Osteoblast (primary cell): ENCODE results near the gene FNIP2. TPM values are rescaled to one million over a fixed set of nuclear protein-coding genes. Genes with fewer than 3 reads are reported as not detected.

Source experiments
- DNase-seq: peaks from one replicate; pipeline ENCODE4 v3.0.0; 2011; ENCODE audit warnings: low spot score, mixed read lengths; ENCODE audit not compliant: insufficient read length; ENCODE audit errors: missing footprints
- H2AFZ ChIP-seq: 2 replicates; pipeline ENCODE4 v1.6.0; 2011; ENCODE audit warnings: mild to moderate bottlenecking, low read length
- H3K27ac ChIP-seq: 2 replicates; pipeline ENCODE4 v1.5.1; 2011; ENCODE audit warnings: mild to moderate bottlenecking, low read depth, low read length, moderate library complexity
- H3K27me3 ChIP-seq: 2 replicates; pipeline ENCODE4 v1.6.0; 2012; ENCODE audit warnings: mild to moderate bottlenecking, control low read depth, inconsistent platforms, low read length, moderate library complexity; ENCODE audit not compliant: insufficient read depth
- H3K36me3 ChIP-seq: 2 replicates; pipeline ENCODE4 v1.5.1; 2011; ENCODE audit warnings: mild to moderate bottlenecking, low read length, control low read depth, moderate library complexity; ENCODE audit not compliant: insufficient read depth
- H3K4me1 ChIP-seq: 2 replicates; pipeline ENCODE4 v1.5.1; 2011; ENCODE audit warnings: mild to moderate bottlenecking, low read length, control low read depth, moderate library complexity; ENCODE audit not compliant: insufficient read depth
- H3K4me2 ChIP-seq: 2 replicates; pipeline ENCODE4 v1.6.0; 2011; ENCODE audit warnings: mild to moderate bottlenecking, low read length; ENCODE audit not compliant: insufficient read depth
- H3K4me3 ChIP-seq: fragments of 200-600 bp; sonication (generic); 3 replicates; pipeline ENCODE4 v1.5.1; 2012; ENCODE audit warnings: mild to moderate bottlenecking, low read length, inconsistent platforms; ENCODE audit not compliant: insufficient read depth
- H3K79me2 ChIP-seq: 2 replicates; pipeline ENCODE4 v1.6.0; 2012; ENCODE audit warnings: mild to moderate bottlenecking, low read length, control low read depth, inconsistent platforms; ENCODE audit not compliant: insufficient read depth
- H3K9me3 ChIP-seq: 2 replicates; pipeline ENCODE4 v1.5.1; 2011; ENCODE audit warnings: low read depth, low read length, control low read depth
- H4K20me1 ChIP-seq: 2 replicates; pipeline ENCODE4 v1.6.0; 2012; ENCODE audit warnings: mild to moderate bottlenecking, low read length, control low read depth; ENCODE audit not compliant: insufficient read depth
- total RNA-seq: library from RNA; depleted of rRNA; stranded (reverse); fragments of >200 nt; gene quantifications from 2 replicates; pipeline ENCODE4 v1.2.3, GENCODE V29; 2012
- TF ChIP-seq, protein P1 (sequence below): IDR thresholded peaks from 2 replicates; pipeline ENCODE4 v1.5.1; 2011; ENCODE audit warnings: mild to moderate bottlenecking, low read depth, low read length, moderate library complexity; ENCODE audit errors: extremely low read depth

Gene FNIP2
- total RNA-seq, 1 donor: 78.9 TPM

GRCh38 chr4:158801677-158802076, 32.9 kb downstream of the FNIP2 start:
- Histone ChIP-seq H3K79me2 (peaks cover 96% of the 10 kb centered on the region), H4K20me1 (peaks cover 17% of the 10 kb centered on the region)
- TF ChIP-seq, protein P1, sequence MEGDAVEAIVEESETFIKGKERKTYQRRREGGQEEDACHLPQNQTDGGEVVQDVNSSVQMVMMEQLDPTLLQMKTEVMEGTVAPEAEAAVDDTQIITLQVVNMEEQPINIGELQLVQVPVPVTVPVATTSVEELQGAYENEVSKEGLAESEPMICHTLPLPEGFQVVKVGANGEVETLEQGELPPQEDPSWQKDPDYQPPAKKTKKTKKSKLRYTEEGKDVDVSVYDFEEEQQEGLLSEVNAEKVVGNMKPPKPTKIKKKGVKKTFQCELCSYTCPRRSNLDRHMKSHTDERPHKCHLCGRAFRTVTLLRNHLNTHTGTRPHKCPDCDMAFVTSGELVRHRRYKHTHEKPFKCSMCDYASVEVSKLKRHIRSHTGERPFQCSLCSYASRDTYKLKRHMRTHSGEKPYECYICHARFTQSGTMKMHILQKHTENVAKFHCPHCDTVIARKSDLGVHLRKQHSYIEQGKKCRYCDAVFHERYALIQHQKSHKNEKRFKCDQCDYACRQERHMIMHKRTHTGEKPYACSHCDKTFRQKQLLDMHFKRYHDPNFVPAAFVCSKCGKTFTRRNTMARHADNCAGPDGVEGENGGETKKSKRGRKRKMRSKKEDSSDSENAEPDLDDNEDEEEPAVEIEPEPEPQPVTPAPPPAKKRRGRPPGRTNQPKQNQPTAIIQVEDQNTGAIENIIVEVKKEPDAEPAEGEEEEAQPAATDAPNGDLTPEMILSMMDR: no peak

DNA sequence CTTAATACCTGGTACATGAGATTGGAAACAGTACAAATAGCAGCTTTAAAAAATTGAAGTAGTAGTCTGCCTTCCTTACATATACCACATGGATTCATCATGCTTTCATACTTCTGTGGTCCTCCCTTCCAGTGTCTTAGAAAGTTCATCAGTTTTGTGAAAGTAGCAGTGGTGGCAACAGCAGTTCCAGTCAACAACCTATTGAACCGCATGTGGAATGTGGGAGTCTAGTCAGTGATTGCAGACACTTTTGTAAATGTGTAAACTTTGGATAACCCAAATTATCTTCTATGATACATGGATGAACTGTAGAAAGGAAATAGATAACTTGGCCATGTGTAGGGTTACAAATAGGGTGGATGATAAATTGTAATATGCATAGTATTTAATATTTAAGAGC, 34.1 kb downstream of the FNIP2 start:
- H3K4me1 ChIP-seq: no peaks in the 10 kb centered on the region
- peaks cover 17% of the 10 kb centered on the region for H4K20me1 ChIP-seq
- peaks cover 93% of the 10 kb centered on the region for H3K79me2 ChIP-seq

More at GRCh38 chr4:158801677-158802076, 32.9 kb downstream of the FNIP2 start:
- no peaks in the 10 kb centered on the region for H3K4me1 ChIP-seq
- no peak overlapping the region for H2AFZ ChIP-seq
- H3K27me3 ChIP-seq: no peaks in the 10 kb centered on the region
- H3K27ac ChIP-seq: no peak overlapping the region
- H3K4me2 ChIP-seq: no peak overlapping the region
- H3K36me3 ChIP-seq: no peaks in the 10 kb centered on the region
- DNase-seq: no peak
- no peaks in the 10 kb centered on the region for H3K9me3 ChIP-seq
- H3K4me3 ChIP-seq: no peak overlapping the region

DNA sequence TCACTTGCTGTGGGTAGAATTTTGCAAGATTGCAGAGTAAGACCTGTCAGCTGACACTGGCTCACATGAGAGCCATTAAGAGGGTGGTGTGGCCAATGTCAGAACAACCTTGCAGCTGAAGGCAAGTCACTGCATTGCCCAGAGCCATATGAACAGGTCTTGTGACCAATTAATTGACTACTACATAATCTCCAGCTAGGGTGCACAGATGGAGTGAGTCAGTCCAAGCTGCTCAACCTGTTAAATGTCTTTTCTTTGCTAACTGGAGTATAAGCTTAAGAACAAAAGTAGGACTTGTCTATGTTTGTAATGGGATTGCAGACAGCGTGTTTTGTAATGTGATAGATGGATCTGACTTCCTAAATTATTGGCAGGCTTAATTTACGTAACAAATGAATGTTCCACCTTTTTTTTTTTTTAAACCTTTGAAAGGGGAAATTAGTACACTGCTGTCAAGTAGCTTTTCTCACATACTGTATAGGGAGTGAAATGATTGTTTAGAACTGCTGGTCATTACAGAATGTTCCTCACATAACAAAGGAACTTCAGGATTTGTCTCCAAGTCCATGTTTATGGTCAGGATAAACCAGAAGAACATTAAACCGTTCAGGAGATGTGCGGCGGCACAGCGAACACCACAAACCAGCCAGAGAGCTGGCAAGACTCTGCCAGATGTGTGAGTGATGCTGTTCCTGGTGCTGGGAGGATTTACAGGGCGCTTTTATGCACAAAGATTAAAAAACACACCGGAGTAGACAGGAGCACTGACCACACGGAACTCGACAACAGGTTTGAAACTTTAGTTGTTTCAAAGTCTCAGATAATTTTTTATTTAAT, 37.0 kb downstream of the FNIP2 start:
- no peak for DNase-seq
- Histone ChIP-seq H3K4me3 (no peak overlapping the region), H3K27me3 (no peaks in the 10 kb centered on the region), H4K20me1 (peaks cover 17% of the 10 kb centered on the region), H2AFZ (no peak overlapping the region), H3K9me3 (no peaks in the 10 kb centered on the region), H3K79me2 (peaks cover 77% of the 10 kb centered on the region), H3K4me2 (no peak overlapping the region), H3K27ac (no peak overlapping the region), H3K4me1 (peaks cover 20% of the 10 kb centered on the region), H3K36me3 (no peaks in the 10 kb centered on the region)
- TF ChIP-seq, protein P1: no peak

More for the DNA sequence above, 34.1 kb downstream of the FNIP2 start:
- H3K4me3 ChIP-seq: no peak overlapping the region
- no peaks in the 10 kb centered on the region for H3K36me3 ChIP-seq
- no peak overlapping the region for H3K27ac ChIP-seq
- H3K4me2 ChIP-seq: no peak overlapping the region
- no peak overlapping the region for H2AFZ ChIP-seq
- DNase-seq: no peak
- TF ChIP-seq, protein P1: no peak
- H3K9me3 ChIP-seq: no peaks in the 10 kb centered on the region
- H3K27me3 ChIP-seq: no peaks in the 10 kb centered on the region

DNA sequence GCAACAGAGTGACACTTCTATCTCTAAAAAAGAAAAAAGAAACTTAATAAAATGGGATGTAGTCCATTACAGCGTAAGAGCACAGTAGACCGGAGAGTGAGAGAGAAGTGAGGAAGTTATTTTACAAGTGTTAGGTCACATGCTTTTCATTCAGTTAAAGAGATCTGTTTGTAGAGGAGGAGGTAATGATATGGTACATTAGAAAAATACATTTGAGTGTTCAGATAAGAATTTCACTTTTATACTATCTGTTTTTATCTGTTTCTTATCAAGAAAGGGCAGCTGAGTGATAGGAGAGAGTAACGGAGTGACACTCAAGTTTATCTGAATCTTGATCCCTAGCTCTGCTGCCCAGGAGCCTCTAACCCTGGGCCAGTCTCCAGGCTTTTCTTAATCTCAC, 38.9 kb downstream of the FNIP2 start:
- DNase-seq: no peak
- H3K27me3 ChIP-seq: no peaks in the 10 kb centered on the region
- peaks cover 8% of the 10 kb centered on the region for H4K20me1 ChIP-seq
- H3K9me3 ChIP-seq: no peaks in the 10 kb centered on the region
- H3K27ac ChIP-seq: no peak overlapping the region
- H3K36me3 ChIP-seq: no peaks in the 10 kb centered on the region
- TF ChIP-seq, protein P1: no peak
- no peak overlapping the region for H3K4me2 ChIP-seq
- peaks cover 32% of the 10 kb centered on the region for H3K4me1 ChIP-seq
- H3K79me2 ChIP-seq: peaks cover 71% of the 10 kb centered on the region
- no peak overlapping the region for H3K4me3 ChIP-seq
- no peak overlapping the region for H2AFZ ChIP-seq
